GM18526 (cell line): ENCODE data around the gene MBOAT1.

ENCODE experiments used
- POLR2A ChIP-seq: IDR thresholded peaks from 3 replicates; pipeline ENCODE4 v1.6.1; 2011; ENCODE audit not compliant: insufficient read length; ENCODE audit errors: extremely low read depth

The MBOAT1 gene

GRCh38 chr6:20211941-20212391 lies 303 bp downstream of the MBOAT1 start:
- TF ChIP-seq POLR2A = no peak

GRCh38 chr6:20211037-20211940 lies 980 bp downstream of the MBOAT1 start:
- peak; percentile 45 for TF ChIP-seq POLR2A

GRCh38 chr6:20210158-20210557 lies 2.1 kb downstream of the MBOAT1 start:
- TF ChIP-seq POLR2A = no peak

- no peak for TF ChIP-seq POLR2A
These were observed 3.4 kb downstream of the MBOAT1 start for GRCh38 chr6:20208687-20209378.

GRCh38 chr6:20207088-20207418 lies 5.2 kb downstream of the MBOAT1 start:
- no peak for TF ChIP-seq POLR2A

- TF ChIP-seq POLR2A = no peak
These were observed 6.5 kb downstream of the MBOAT1 start for GRCh38 chr6:20205722-20206161.

- no peak for TF ChIP-seq POLR2A
These were observed 7.8 kb downstream of the MBOAT1 start for GRCh38 chr6:20204512-20204894.

- no peak for TF ChIP-seq POLR2A
These were observed 8.4 kb downstream of the MBOAT1 start for GRCh38 chr6:20203561-20204511.

GRCh38 chr6:20202699-20203302 lies 9.5 kb downstream of the MBOAT1 start:
- TF ChIP-seq POLR2A = no peak

GRCh38 chr6:20202324-20202658 lies 10.0 kb downstream of the MBOAT1 start:
- TF ChIP-seq POLR2A = no peak

- no peak for TF ChIP-seq POLR2A
These were observed 11.3 kb downstream of the MBOAT1 start for GRCh38 chr6:20200761-20201630.

- no peak for TF ChIP-seq POLR2A
These were observed 13.5 kb downstream of the MBOAT1 start for GRCh38 chr6:20198775-20199174.

- TF ChIP-seq POLR2A = no peak
These were observed 14.0 kb downstream of the MBOAT1 start for GRCh38 chr6:20198156-20198774.

- TF ChIP-seq POLR2A = no peak
These were observed 15.0 kb downstream of the MBOAT1 start for GRCh38 chr6:20197251-20197650.
